GM19467 (cell line): ENCODE measurements around the gene MRPL41.
"Not testable (repeated sequence)": the region's sequence is repeated elsewhere in the genome, so short reads cannot be mapped to it uniquely, and the experiment has no call there.

Experiments
- ATAC-seq: cut with Tn5 transposase; IDR thresholded peaks from one replicate; pipeline ENCODE4 v1.9.1; 2021; ENCODE audit warnings: mild to moderate bottlenecking, moderate library complexity; ENCODE audit not compliant: unreplicated experiment

MRPL41 gene

DNA sequence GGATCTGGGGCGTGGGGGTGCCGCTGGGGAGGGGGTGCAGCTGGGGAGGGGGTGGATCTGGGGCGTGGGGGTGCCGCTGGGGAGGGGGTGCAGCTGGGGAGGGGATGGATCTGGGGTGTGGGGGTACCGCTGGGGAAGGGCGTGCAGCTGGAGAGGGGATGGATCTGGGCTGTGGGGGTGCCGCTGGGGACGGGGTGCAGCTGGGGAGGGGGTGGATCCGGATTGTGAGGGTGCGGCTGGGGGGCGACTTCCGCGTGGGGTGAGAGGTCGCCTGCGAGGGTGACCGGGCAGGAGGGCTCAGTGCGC lies 768 bp upstream of the MRPL41 start:
- not testable (repeated sequence) for ATAC-seq

DNA sequence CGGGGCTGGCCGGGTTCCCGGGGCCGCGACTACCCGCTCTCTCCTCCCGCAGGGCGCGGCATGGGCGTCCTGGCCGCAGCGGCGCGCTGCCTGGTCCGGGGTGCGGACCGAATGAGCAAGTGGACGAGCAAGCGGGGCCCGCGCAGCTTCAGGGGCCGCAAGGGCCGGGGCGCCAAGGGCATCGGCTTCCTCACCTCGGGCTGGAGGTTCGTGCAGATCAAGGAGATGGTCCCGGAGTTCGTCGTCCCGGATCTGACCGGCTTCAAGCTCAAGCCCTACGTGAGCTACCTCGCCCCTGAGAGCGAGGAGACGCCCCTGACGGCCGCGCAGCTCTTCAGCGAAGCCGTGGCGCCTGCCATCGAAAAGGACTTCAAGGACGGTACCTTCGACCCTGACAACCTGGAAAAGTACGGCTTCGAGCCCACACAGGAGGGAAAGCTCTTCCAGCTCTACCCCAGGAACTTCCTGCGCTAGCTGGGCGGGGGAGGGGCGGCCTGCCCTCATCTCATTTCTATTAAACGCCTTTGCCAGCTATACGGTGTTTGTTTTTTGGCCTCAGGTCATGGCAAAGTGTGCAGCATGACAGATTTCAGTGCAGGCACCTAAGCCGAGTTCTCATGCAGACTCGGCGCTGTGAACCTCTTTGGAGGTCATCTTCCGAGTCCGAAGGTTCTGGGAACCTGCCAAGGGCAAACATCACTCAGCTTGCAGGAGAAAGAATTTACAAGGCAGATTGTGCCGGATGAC lies 516 bp downstream of the MRPL41 start:
- peak; percentile 23 for ATAC-seq

DNA sequence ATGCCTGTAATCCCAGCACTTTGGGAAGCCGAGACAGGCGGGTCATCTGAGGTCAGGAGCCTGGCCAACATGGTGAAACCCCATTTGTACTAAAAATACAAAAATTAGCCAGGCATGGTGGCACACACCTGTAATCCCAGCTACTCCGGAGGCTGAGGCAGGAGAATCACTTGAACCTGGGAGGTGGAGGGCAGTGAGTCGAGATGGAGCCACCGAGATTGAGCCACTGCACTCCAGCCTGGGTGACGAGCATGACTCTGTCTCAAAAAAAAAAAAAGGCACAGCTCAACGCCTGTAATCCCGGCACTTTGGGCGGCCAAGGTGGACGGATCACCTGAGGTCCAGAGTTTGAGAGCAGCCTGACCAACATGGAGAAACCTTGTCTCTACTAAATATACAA lies 2.0 kb downstream of the MRPL41 start:
- not testable (repeated sequence) for ATAC-seq

GRCh38 chr9:137554349-137554748 lies 2.7 kb downstream of the MRPL41 start:
- no peak for ATAC-seq

GRCh38 chr9:137555179-137555578 lies 3.5 kb downstream of the MRPL41 start:
- ATAC-seq = no peak

GRCh38 chr9:137556069-137556838 lies 4.6 kb downstream of the MRPL41 start:
- ATAC-seq = no peak

- no peak for ATAC-seq
Observed at GRCh38 chr9:137558127-137558526, 6.4 kb downstream of the MRPL41 start.

DNA sequence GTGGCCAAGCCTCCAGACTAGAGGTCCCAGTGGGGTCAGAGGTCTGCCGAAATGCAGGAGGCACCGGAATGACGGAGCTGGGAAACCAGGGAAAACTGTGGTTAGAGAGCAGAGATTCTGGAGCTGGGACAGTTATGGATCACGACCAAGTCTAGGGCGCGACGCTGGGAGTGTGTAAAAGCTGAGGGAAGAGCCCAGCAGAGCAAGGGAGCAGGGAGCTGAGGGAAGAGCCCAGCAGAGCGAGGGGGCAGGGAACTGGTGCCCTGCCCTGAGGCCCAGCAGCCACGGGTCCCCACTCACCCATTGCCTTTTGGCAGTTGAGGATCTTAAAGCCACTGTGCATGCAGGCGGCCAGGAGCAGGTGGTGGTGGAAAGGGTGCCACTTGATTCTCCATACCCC lies 12.5 kb downstream of the MRPL41 start:
- no peak for ATAC-seq

DNA sequence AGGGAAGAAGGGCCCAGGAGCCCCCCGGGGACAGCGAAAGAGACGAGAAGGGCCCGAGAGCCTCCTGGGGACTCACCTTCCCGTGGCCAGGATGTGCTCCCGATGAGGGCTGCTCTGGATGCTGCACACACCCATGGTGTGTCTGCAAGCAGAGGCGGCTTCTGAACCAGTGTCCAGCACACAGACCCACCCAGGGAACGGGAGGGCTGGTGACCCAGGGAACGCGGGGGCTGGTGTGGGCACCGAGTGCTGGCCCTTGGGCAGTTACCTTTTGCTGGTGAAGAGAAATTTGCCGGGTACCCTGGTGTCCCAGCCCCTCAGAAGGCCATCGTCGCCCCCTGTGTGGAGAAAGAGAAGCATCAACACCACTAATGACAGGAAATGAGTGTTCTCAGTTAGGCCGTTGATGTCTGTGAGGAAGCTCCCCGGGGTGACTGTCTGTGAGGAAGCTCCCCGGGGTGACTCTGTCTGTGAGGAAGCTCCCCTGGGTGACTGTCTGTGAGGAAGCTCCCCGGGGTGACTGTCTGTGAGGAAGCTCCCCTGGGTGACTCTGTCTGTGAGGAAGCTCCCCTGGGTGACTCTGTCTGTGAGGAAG lies 13.2 kb downstream of the MRPL41 start:
- no peak for ATAC-seq

DNA sequence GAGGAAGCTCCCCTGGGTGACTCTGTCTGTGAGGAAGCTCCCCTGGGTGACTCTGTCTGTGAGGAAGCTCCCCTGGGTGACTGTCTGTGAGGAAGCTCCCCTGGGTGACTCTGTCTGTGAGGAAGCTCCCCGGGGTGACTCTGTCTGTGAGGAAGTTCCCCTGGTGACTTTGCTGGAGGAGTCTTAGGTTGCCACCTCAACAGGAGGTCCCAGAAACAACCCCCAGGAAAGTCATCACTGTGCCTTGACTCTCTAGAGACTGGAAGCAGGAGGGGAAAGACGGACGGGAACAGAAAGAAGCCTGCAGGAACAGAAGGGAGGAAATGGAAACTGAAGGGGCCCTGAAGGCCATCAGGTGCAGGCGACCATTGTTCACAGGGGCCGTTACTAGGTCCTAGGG lies 16.8 kb downstream of the MRPL41 start:
- ATAC-seq = not testable (repeated sequence)

DNA sequence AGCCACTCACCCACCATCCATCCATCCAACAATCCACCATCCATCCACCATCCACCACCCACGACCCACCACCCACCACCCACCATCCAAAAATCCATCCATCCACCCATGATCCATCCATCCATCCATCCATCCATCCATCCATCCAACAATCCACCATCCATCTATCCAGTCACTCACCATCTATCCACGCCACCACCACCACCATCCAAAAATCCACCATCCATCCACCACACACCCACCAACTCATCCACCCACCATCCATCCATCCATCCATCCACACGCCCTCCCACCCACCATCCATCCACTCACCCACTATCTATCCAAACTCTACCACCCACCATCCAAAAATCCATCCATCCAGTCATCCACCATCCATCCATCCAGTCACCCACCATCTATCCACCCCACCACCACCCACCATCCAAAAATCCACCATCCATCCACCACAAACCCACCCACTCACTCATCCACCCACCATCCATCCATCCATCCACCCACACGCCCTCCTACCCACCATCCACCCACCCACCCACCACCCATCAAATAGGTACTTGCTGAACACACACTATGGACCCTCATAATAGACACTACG lies 18.0 kb downstream of the MRPL41 start:
- no peak for ATAC-seq

DNA sequence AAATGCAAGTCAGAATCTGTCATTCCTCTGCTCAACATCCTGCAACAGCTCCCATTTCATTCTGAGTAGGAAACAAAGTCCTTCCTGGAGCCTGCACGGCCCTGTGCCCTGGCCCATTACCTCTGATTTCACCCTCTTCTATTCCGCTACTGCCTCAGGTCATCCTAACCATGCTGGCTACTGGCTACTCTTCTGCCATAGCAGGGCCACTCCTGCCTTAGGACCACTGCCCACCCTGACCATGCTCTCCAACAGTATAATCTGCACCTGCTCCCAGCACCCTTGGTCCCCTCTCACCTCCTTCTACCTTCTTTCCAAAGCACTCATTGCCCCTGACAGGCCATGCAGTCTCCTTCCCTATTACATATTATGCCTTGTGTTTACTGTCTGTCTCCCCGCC lies 18.9 kb downstream of the MRPL41 start:
- no peak for ATAC-seq

GRCh38 chr9:137574192-137574591 lies 22.5 kb downstream of the MRPL41 start:
- ATAC-seq = no peak

GRCh38 chr9:137575364-137575715 lies 23.7 kb downstream of the MRPL41 start:
- no peak for ATAC-seq

- ATAC-seq = no peak
Observed at GRCh38 chr9:137575716-137576411, 24.2 kb downstream of the MRPL41 start.

GRCh38 chr9:137578518-137579258 lies 27.0 kb downstream of the MRPL41 start, which contains the start of gene DPH7:
Gene DPH7, minus strand, starts transcription at chr9:137578925. Its CDS starts 148 bp downstream, at chr9:137578777.
- peak; percentile 89 for ATAC-seq

- ATAC-seq = no peak
Observed at GRCh38 chr9:137579259-137579604, 27.6 kb downstream of the MRPL41 start.

GRCh38 chr9:137580209-137580953 lies 28.7 kb downstream of the MRPL41 start:
- ATAC-seq = no peak

DNA sequence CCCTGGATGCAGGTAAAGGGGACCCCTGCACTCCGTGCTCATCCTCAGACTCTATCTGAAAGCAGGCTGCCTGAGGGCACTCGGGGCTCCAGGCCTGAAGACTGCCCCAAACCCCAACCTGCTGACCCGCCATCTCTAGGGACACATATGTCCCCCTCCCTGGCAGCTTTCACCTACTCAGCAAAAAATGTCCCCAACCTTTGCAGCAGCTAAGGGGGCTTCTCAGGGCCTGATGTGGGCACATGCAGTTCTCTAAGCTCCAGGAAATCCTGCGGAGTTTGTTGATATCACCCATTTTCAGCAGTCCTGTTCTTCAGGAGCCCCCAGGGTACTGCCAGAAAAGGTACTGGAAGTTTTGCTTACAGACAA lies 29.3 kb downstream of the MRPL41 start:
- ATAC-seq = no peak
